IPS-18c (cell line): ENCODE data around the gene AJM1.

ENCODE experiments used
- H3K4me3 ChIP-seq: 2 replicates; pipeline ENCODE4 v1.7.0; 2013; ENCODE audit warnings: low read depth, mild to moderate bottlenecking, low read length, moderate library complexity; ENCODE audit not compliant: insufficient read depth
- H3K9me3 ChIP-seq: one replicate; pipeline ENCODE4 v1.6.1; 2013; ENCODE audit warnings: mild to moderate bottlenecking, low read length, moderate library complexity; ENCODE audit not compliant: control insufficient read depth, insufficient read depth

The AJM1 gene

DNA sequence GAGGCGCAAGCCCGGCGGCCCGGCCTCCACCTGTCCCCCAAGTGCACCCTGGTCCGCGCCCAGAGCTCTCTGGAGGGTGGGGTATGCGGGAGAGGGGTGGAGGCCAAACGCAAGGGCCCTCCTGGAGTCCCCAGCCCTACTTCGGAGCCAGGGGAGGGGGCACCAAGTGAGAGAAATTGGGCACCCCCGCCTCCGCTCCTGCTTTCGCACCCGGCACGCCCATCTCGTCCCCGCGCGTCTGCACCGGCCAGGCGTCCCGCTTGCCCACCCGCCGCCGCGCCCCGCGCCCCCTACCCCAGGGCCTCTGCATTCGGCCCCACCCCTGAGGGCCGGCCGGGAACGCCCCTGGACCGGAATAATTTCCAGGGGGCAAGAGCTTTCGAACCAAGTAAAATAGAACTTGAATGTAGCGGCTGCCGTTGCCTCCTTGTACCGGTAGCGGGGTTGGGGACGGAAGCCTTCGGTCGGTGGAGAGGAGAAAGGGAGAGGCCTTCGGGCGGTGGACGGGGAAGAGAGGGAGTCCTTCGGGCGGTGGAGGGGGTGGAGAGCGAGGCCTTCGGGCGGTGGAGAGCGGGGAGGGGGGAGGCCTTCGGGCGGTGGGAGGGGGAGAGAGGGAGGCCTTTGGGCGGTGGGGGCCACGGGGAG is 6.2 kb downstream of the AJM1 start:
- H3K4me3 ChIP-seq, result peak overlapping the region; percentile 92

GRCh38 chr9:136849038-136849959 is 7.0 kb downstream of the AJM1 start, which contains the start of gene PHPT1:
TSS of gene PHPT1 (plus strand) at chr9:136849409. CDS start at chr9:136849431, 22 bp downstream.
- Histone ChIP-seq H3K9me3 (peaks cover 2% of the 10 kb centered on the region), H3K4me3 (peak within 1 kb of the TSS; percentile 92)

More for the DNA sequence above, 6.2 kb downstream of the AJM1 start:
- peaks cover 2% of the 10 kb centered on the region for H3K9me3 ChIP-seq

GRCh38 chr9:136849960-136850865 is 7.9 kb downstream of the AJM1 start:
- peak overlapping the region; percentile 61 for H3K4me3 ChIP-seq
- H3K9me3 ChIP-seq, result peaks cover 2% of the 10 kb centered on the region

GRCh38 chr9:136850866-136851775 is 8.8 kb downstream of the AJM1 start:
- Histone ChIP-seq H3K4me3 (no peak overlapping the region), H3K9me3 (no peaks in the 10 kb centered on the region)

- Histone ChIP-seq H3K4me3 (no peak within 1 kb of the TSS), H3K9me3 (no peaks in the 10 kb centered on the region)
Observed at GRCh38 chr9:136851941-136852663, 9.8 kb downstream of the AJM1 start, which contains the start of gene MAMDC4. TSS of gene MAMDC4 (plus strand) at chr9:136852346. CDS start at chr9:136852417, 71 bp downstream.

DNA sequence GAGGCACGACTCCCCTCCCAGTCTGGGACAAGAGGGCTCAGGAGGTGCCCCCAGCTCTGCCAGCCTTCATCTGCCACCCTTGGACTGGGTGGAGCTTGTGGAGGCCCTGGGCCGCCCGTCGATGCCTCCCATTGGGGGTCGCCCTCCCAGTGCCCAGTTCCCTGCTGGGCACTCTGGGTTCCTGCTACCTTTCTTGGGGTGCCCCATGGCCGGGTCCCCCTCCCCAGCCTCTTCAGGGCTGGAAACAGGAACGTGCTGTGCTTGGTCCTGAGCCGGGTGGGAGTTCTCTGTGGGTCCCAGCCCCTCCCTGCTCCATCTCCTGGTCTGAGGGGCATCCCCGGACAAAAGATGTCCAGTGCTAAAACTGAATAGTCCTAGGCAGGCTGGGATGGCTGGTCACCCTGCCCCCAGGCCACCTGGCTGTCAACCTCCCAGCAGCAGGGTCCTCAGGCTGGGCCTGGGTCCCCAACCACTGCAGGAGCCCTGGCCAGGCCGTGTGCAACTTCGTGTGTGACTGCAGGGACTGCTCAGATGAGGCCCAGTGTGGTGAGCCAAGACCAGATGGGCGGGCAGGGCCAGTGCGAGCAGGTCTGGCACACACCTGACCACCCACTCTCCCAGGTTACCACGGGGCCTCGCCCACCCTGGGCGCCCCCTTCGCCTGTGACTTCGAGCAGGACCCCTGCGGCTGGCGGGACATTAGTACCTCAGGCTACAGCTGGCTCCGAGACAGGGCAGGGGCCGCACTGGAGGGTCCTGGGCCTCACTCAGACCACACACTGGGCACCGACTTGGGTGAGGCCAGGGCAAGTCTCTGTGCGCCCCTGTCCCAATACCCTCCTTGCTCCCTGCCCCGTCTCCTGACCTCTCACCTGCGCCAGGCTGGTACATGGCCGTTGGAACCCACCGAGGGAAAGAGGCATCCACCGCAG is 10.7 kb downstream of the AJM1 start:
- Histone ChIP-seq H3K4me3 (no peak overlapping the region), H3K9me3 (no peaks in the 10 kb centered on the region)

GRCh38 chr9:136853596-136854112 is 11.4 kb downstream of the AJM1 start:
- no peaks in the 10 kb centered on the region for H3K9me3 ChIP-seq
- no peak overlapping the region for H3K4me3 ChIP-seq

- no peaks in the 10 kb centered on the region for H3K9me3 ChIP-seq
- H3K4me3 ChIP-seq, result no peak overlapping the region
Observed at GRCh38 chr9:136854113-136854841, 12.0 kb downstream of the AJM1 start.

- H3K9me3 ChIP-seq, result no peaks in the 10 kb centered on the region
- H3K4me3 ChIP-seq, result no peak overlapping the region
Observed at GRCh38 chr9:136854842-136855460, 12.7 kb downstream of the AJM1 start.

DNA sequence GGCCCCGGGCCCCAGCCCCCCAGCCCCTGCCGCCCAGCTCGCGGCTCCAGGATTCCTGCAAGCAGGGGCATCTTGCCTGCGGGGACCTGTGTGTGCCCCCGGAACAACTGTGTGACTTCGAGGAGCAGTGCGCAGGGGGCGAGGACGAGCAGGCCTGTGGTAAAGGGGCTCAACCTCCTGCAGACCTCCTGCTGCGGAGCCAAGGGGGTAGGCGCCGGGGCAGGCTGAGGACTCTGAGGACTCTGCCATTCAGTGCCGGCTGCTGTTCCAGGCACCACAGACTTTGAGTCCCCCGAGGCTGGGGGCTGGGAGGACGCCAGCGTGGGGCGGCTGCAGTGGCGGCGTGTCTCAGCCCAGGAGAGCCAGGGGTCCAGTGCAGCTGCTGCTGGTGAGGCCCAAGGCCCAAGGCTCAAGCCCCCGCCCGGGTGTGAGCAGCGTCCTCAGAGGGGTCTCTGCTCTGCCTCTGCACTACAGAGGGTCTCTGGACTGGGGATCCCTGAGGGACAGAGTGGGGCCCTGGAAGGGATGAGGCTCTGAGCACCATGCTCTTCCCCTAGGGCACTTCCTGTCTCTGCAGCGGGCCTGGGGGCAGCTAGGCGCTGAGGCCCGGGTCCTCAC is 13.3 kb downstream of the AJM1 start:
- no peaks in the 10 kb centered on the region for H3K9me3 ChIP-seq
- H3K4me3 ChIP-seq, result no peak overlapping the region

DNA sequence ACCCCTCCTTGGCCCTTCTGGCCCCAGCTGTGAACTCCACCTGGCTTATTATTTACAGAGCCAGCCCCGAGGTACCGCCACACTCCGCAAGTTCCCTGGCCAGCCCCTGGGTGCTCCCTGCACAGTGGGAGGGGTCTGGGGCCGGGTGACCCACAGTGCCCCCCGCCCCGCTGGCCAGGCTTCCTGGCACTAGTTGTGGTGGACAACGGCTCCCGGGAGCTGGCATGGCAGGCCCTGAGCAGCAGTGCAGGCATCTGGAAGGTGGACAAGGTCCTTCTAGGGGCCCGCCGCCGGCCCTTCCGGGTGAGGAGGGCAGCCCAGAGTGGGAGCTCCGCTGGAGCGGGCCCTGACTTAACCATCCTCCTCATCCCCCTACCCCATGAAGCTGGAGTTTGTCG is 13.8 kb downstream of the AJM1 start:
- H3K4me3 ChIP-seq, result no peak overlapping the region

DNA sequence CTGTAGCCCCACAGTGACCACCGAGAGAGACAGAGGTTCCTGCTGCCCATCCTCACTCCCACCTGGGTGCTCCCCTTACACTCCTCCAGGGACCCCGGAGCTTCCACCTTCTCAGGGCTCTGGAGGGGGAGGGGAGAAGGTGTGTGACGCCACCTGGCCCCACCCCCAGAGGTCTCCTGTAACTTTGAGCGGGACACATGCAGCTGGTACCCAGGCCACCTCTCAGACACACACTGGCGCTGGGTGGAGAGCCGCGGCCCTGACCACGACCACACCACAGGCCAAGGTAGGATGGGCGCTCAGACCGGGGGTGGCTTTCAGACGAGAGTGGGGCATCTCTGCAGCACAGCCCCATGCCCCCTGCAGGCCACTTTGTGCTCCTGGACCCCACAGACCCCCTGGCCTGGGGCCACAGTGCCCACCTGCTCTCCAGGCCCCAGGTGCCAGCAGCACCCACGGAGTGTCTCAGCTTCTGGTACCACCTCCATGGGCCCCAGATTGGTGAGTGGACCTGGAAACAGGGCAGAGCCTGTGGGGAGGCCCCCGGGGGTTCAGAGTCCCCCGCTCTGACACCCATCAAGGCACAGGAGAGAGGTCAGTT is 14.4 kb downstream of the AJM1 start:
- no peak overlapping the region for H3K4me3 ChIP-seq
- H3K9me3 ChIP-seq, result no peaks in the 10 kb centered on the region

More for the DNA sequence above, 13.8 kb downstream of the AJM1 start:
- H3K9me3 ChIP-seq, result no peaks in the 10 kb centered on the region

GRCh38 chr9:136857166-136857565 is 14.9 kb downstream of the AJM1 start:
- H3K9me3 ChIP-seq, result no peaks in the 10 kb centered on the region
- H3K4me3 ChIP-seq, result no peak overlapping the region
